SK-N-SH (cell line): ENCODE measurements around the gene SEC14L6. TPM values are rescaled to one million over a fixed set of nuclear protein-coding genes. Genes with fewer than 3 reads are reported as not detected.

ENCODE experiments used
- CTCF ChIA-PET: fragments of 300-600, 350-600 bp; formaldehyde crosslinking; extraction: SDS; loops from one replicate; lab custom pipeline; 2021; lab: Yijun Ruan, JAX
- POLR2A ChIA-PET: fragments of 350-600 bp; sonication (Branson Sonifier 250); formaldehyde crosslinking; extraction: SDS; loops from one replicate; lab custom pipeline; 2020; ENCODE audit warnings: antibody characterized with exemption, inconsistent platforms; lab: Yijun Ruan, JAX
- DNase-seq: peaks from one replicate; pipeline ENCODE4 v3.0.0; 2012
- H2AFZ ChIP-seq: fragments of 200-600 bp; sonication (generic); 2 replicates; pipeline ENCODE4 v1.8.1; 2016; ENCODE audit warnings: antibody characterized with exemption, mild to moderate bottlenecking, low read depth
- H3F3A ChIP-seq: fragments of 200-600 bp; sonication (generic); replicated peaks from 2 replicates; pipeline ENCODE3; 2016; ENCODE audit warnings: antibody characterized with exemption, mild to moderate bottlenecking; ENCODE audit not compliant: insufficient read depth
- H3K27ac ChIP-seq, 2 experiments: fragments of 200-500 bp in 1 of 2; fragments of 200-600 bp in 1 of 2; sonication (Bioruptor generic) in 1 of 2; sonication (generic), shearing (Covaris generic) in 1 of 2; 2 replicates each; pipeline versions ENCODE4 v1.5.1 to v1.6.1; 2014 to 2016; ENCODE audit warnings: low read depth in 2 of 2, inconsistent platforms in 1 of 2, low read length in 1 of 2, mild to moderate bottlenecking in 1 of 2, mixed read lengths in 1 of 2
- H3K27me3 ChIP-seq: fragments of 200-600 bp; sonication (generic), shearing (Covaris generic); 2 replicates; pipeline ENCODE4 v1.6.1; 2016; ENCODE audit warnings: mixed run types; ENCODE audit not compliant: insufficient read depth
- H3K36me3 ChIP-seq, 2 experiments: fragments of 200-500 bp in 1 of 2; fragments of 200-600 bp in 1 of 2; sonication (Bioruptor generic) in 1 of 2; sonication (generic) in 1 of 2; replicated peaks in 1 of 2; 2 replicates each; pipeline versions ENCODE3 to v1.5.1; 2014 to 2016; ENCODE audit warnings: low read length in 1 of 2, mild to moderate bottlenecking in 1 of 2; ENCODE audit not compliant: insufficient read depth in 2 of 2, control insufficient read depth in 1 of 2
- H3K4me1 ChIP-seq, 2 experiments: fragments of 200-500 bp in 1 of 2; fragments of 200-600 bp in 1 of 2; sonication (Bioruptor generic) in 1 of 2; sonication (generic), shearing (Covaris generic) in 1 of 2; 2 replicates each; pipeline versions ENCODE4 v1.5.1 to v1.6.1; 2014 to 2016; ENCODE audit warnings: low read depth in 1 of 2, low read length in 1 of 2, mixed run types in 1 of 2; ENCODE audit not compliant: insufficient read depth in 2 of 2, control insufficient read depth in 1 of 2
- H3K4me2 ChIP-seq: fragments of 200-600 bp; sonication (generic), shearing (Covaris generic); 2 replicates; pipeline ENCODE4 v1.6.1; 2017; ENCODE audit warnings: mixed run types
- H3K4me3 ChIP-seq, 2 experiments: fragments of 200-500 bp in 1 of 2; fragments of 200-600 bp in 1 of 2; sonication (Bioruptor generic) in 1 of 2; sonication (generic), shearing (Covaris generic) in 1 of 2; 2 replicates each; pipeline versions ENCODE4 v1.5.1 to v1.8.1; 2014 to 2016; ENCODE audit warnings: low read depth in 2 of 2, inconsistent platforms in 1 of 2, low read length in 1 of 2, mild to moderate bottlenecking in 1 of 2, mixed read lengths in 1 of 2, moderate library complexity in 1 of 2
- H3K79me2 ChIP-seq: fragments of 200-600 bp; sonication (generic); 2 replicates; pipeline ENCODE4 v1.8.1; 2017; ENCODE audit warnings: mild to moderate bottlenecking; ENCODE audit not compliant: insufficient read depth
- H3K9ac ChIP-seq: fragments of 200-600 bp; sonication (generic); 2 replicates; pipeline ENCODE4 v1.6.1; 2017; ENCODE audit warnings: mixed run types
- H3K9me2 ChIP-seq: fragments of 200-600 bp; sonication (generic); 2 replicates; pipeline ENCODE4 v1.6.1; 2017; ENCODE audit warnings: mixed run types
- H3K9me3 ChIP-seq: fragments of 200-600 bp; sonication (generic); 2 replicates; pipeline ENCODE4 v1.6.1; 2017; ENCODE audit warnings: mixed run types, mild to moderate bottlenecking, moderate library complexity
- H4K20me1 ChIP-seq: fragments of 200-600 bp; sonication (generic); 2 replicates; pipeline ENCODE4 v1.6.1; 2017; ENCODE audit warnings: mild to moderate bottlenecking, mixed run types; ENCODE audit not compliant: insufficient read depth
- CHD2 ChIP-seq: fragments of 150-350 bp; IDR thresholded peaks from 2 replicates; pipeline ENCODE4 v1.6.1; 2018; ENCODE audit warnings: low read length; ENCODE audit not compliant: partially characterized antibody
- ELF1 ChIP-seq: IDR thresholded peaks from 2 replicates; pipeline ENCODE4 v1.4.0; 2012
- EP300 ChIP-seq, 2 experiments: IDR thresholded peaks; 2 replicates each; pipeline versions ENCODE4 v1.4.0 to v1.6.1; 2012; ENCODE audit warnings: borderline replicate concordance in 1 of 2, low read depth in 1 of 2, low read length in 1 of 2
- EZH2phosphoT487 ChIP-seq: fragments of 200-600 bp; sonication (generic); IDR thresholded peaks from 2 replicates; pipeline ENCODE4 v1.6.1; 2017; ENCODE audit warnings: low read depth, mixed run types, mild to moderate bottlenecking, antibody characterized with exemption, moderate library complexity, borderline replicate concordance
- FOSL2 ChIP-seq: IDR thresholded peaks from 2 replicates; pipeline ENCODE4 v1.4.0; 2012; ENCODE audit warnings: low read depth, mild to moderate bottlenecking, moderate library complexity, borderline replicate concordance
- FOXM1 ChIP-seq: IDR thresholded peaks from 2 replicates; pipeline ENCODE4 v1.4.0; 2012; ENCODE audit warnings: low read depth, mild to moderate bottlenecking
- GABPA ChIP-seq: IDR thresholded peaks from 2 replicates; pipeline ENCODE4 v1.4.0; 2012; ENCODE audit warnings: low read depth, mild to moderate bottlenecking
- GATA2 ChIP-seq: sonication (generic); formaldehyde crosslinking; IDR thresholded peaks from 2 replicates; pipeline ENCODE4 v1.5.0; 2020; ENCODE audit warnings: mild to moderate bottlenecking, missing genetic modification reagents
- JUND ChIP-seq: IDR thresholded peaks from 2 replicates; pipeline ENCODE4 v1.4.0; 2012
- MEF2A ChIP-seq: IDR thresholded peaks from 2 replicates; pipeline ENCODE4 v1.4.0; 2012; ENCODE audit warnings: low read depth, borderline replicate concordance
- MXI1 ChIP-seq: IDR thresholded peaks from 2 replicates; pipeline ENCODE4 v1.6.1; 2012; ENCODE audit warnings: mild to moderate bottlenecking, low read depth, low read length, improper control_type of control experiment
- NFIC ChIP-seq: IDR thresholded peaks from 2 replicates; pipeline ENCODE4 v1.4.0; 2012; ENCODE audit warnings: borderline replicate concordance
- NRF1 ChIP-seq: IDR thresholded peaks from 2 replicates; pipeline ENCODE4 v1.6.1; 2012; ENCODE audit warnings: low read depth, mild to moderate bottlenecking, low read length
- POLR2AphosphoS5 ChIP-seq: IDR thresholded peaks from 2 replicates; pipeline ENCODE4 v1.6.1; 2012; ENCODE audit warnings: low read depth, low read length
- RAD21 ChIP-seq: IDR thresholded peaks from 2 replicates; pipeline ENCODE4 v1.6.1; 2012; ENCODE audit warnings: mild to moderate bottlenecking, low read length
- RCOR1 ChIP-seq: fragments of 150-350 bp; IDR thresholded peaks from 2 replicates; pipeline ENCODE4 v1.6.1; 2017; ENCODE audit warnings: antibody characterized with exemption, low read length
- REST ChIP-seq: IDR thresholded peaks from 2 replicates; pipeline ENCODE4 v1.6.1; 2012; ENCODE audit warnings: mild to moderate bottlenecking, low read depth, low read length, moderate library complexity
- RFX5 ChIP-seq: IDR thresholded peaks from 2 replicates; pipeline ENCODE4 v1.6.1; 2012; ENCODE audit warnings: mild to moderate bottlenecking, improper control_type of control experiment, low read length
- RXRA ChIP-seq: IDR thresholded peaks from 2 replicates; pipeline ENCODE4 v1.4.0; 2012; ENCODE audit warnings: low read depth, mild to moderate bottlenecking, borderline replicate concordance
- SIN3A ChIP-seq: IDR thresholded peaks from 2 replicates; pipeline ENCODE4 v1.6.1; 2012; ENCODE audit warnings: low read depth, mild to moderate bottlenecking, low read length, moderate library complexity, borderline replicate concordance
- TAF1 ChIP-seq: IDR thresholded peaks from 2 replicates; pipeline ENCODE4 v1.6.1; 2012; ENCODE audit warnings: low read depth, mild to moderate bottlenecking, low read length, moderate library complexity, borderline replicate concordance
- TCF12 ChIP-seq: IDR thresholded peaks from 2 replicates; pipeline ENCODE4 v1.4.0; 2012
- TEAD4 ChIP-seq: IDR thresholded peaks from 2 replicates; pipeline ENCODE4 v1.4.0; 2012; ENCODE audit warnings: mild to moderate bottlenecking, borderline replicate concordance; ENCODE audit not compliant: insufficient read depth
- USF2 ChIP-seq: fragments of 150-350 bp; IDR thresholded peaks from 2 replicates; pipeline ENCODE4 v1.6.1; 2017; ENCODE audit warnings: antibody characterized with exemption, low read length, low read depth, borderline replicate concordance
- YY1 ChIP-seq: IDR thresholded peaks from 2 replicates; pipeline ENCODE4 v1.4.0; 2012; ENCODE audit warnings: low read depth, mild to moderate bottlenecking
- WGBS: methylation state at CpG from one replicate; pipeline ENCODE4 v1.1.6; 2017; ENCODE audit warnings: low lambda C conversion rate; 5-methylcytosine and 5-hydroxymethylcytosine counted together
- polyA plus RNA-seq, 3 experiments: library from polyadenylated mRNA; depleted of rRNA; stranded (reverse); fragments of >200 nt; gene quantifications; 2 replicates each; pipeline ENCODE4 v1.2.3, GENCODE V29; 2012
- TF ChIP-seq, protein P1 (sequence below): IDR thresholded peaks from 2 replicates; pipeline ENCODE4; 2012
- TF ChIP-seq, protein P2 (sequence below): IDR thresholded peaks from 2 replicates; pipeline ENCODE4 v1.4.0; 2012; ENCODE audit warnings: low read depth

SEC14L6 gene
- polyA plus RNA-seq, 1 of the 3 experiments (the other 2 are of a cell fraction), result not detected

DNA sequence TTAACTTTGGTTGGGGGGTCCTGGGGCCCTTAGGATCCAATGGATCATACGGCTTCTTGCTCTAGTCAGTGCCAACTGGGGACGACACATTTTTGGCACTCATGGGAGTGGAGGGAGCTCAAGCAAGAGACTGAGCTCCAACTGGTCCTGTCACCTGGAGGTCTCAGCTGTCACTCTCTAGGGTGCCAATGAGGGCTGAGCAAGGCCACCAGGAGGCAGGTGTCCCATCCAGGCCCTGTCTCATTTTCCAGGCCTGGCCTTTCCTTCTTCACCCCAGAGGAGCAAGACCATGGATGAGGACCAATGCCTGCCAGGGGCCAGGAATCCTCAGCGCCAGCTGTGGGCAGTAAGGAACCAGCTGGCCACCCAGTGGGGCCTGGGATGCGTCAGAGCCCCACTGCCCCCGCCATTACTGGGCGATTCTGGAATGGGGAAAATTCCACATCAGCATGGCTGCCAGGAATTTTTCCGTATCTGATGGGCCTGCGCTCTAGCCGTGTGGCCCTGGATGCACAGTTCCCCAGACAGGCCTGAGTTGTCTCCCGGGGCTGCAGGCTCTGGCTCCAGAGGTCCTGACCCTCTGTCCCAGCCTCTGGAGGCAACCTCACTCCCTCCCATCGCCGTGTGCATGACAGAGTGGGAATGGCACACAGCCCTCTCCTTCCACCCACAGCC, 28.6 kb upstream of the SEC14L6 start:
- Histone ChIP-seq H3K27me3 (no peaks in the 10 kb centered on the region), H4K20me1 (0 out of 2 replicates have a peak, but pooled peaks cover 2% of the 10 kb centered on the region), H2AFZ (no peak overlapping the region), H3K27ac (peak overlapping the region; percentile 60 to 70; a peak in 3 of 4 replicates), H3K4me3 (no peak overlapping the region), H3K9me2 (no peaks in the 10 kb centered on the region), H3K4me1 (peaks cover 10 to 27% of the 10 kb centered on the region in 2 experiments; a peak in 2 of 4 replicates), H3K4me2 (peak overlapping the region; percentile 60), H3K9ac (no peak overlapping the region), H3K9me3 (no peaks in the 10 kb centered on the region), H3K79me2 (no peaks in the 10 kb centered on the region), H3K36me3 (peaks cover 0 to 41% of the 10 kb centered on the region in 2 experiments), H3F3A (peaks cover 7% of the 10 kb centered on the region)
- CTCF ChIA-PET, result interaction anchor here (0.6 to 0.9 kb wide), 5 partner anchors 10 to 184 kb away, joined by 3 to 5 read pairs (median 4); no protein-coding TSS in a partner anchor
- POLR2A ChIA-PET, result interaction anchor here (0.6 to 1.2 kb wide), 4 partner anchors 10 to 60 kb away, joined by 3 to 5 read pairs (median 3); partner anchors contain the start of genes PES1 and SLC35E4
- DNase-seq, result peak; percentile 84
- 17% methylated on average over 7 of the region's 12 CpGs for WGBS
- TF ChIP-seq YY1 (peak; percentile 85), EP300 (IDR thresholded peaks at IDR 0.05; ENCODE audit: borderline replicate concordance in 1 of 2, low read depth in 1 of 2, low read length in 1 of 2) (peak; percentile 68 to 77; a peak in 3 of 4 replicates), POLR2AphosphoS5 (0 out of 2 replicates have a peak, but pooled peaks have one; percentile 29), USF2 (0 out of 2 replicates have a peak, but pooled peaks have one; percentile 11), MXI1 (peak; percentile 69), RXRA (no peak; the same call in 1 of the 2 replicates), REST (peak; percentile 22; the same call in 1 of the 2 replicates), GATA2 (CRISPR knock-in tag) (peak; percentile 86), NRF1 (no peak), TEAD4 (peak; percentile 92), EZH2phosphoT487 (no peak), JUND (peak; percentile 69; the same call in 1 of the 2 replicates), NFIC (peak; percentile 91), SIN3A (peak; percentile 73; the same call in 1 of the 2 replicates), RAD21 (peak; percentile 13), FOXM1 (no peak), TCF12 (peak; percentile 94), MEF2A (no peak), RFX5 (no peak), CHD2 (peak; percentile 44), RCOR1 (peak; percentile 78), ELF1 (peak; percentile 61), GABPA (no peak), TAF1 (no peak), FOSL2 (peak; percentile 70)
- TF ChIP-seq, protein P1, sequence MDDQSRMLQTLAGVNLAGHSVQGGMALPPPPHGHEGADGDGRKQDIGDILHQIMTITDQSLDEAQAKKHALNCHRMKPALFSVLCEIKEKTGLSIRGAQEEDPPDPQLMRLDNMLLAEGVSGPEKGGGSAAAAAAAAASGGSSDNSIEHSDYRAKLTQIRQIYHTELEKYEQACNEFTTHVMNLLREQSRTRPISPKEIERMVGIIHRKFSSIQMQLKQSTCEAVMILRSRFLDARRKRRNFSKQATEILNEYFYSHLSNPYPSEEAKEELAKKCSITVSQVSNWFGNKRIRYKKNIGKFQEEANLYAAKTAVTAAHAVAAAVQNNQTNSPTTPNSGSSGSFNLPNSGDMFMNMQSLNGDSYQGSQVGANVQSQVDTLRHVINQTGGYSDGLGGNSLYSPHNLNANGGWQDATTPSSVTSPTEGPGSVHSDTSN, result peak; percentile 74
- TF ChIP-seq, protein P2, sequence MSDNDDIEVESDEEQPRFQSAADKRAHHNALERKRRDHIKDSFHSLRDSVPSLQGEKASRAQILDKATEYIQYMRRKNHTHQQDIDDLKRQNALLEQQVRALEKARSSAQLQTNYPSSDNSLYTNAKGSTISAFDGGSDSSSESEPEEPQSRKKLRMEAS, result peak; percentile 67; the same call in 1 of the 2 replicates
